ENCODE results near the gene PAX8. TPM values are rescaled to one million over a fixed set of nuclear protein-coding genes. Genes with fewer than 3 reads are reported as not detected.
A peak's percentile ranks its signal among the peaks of the same experiment; 100 is the strongest.

PAX8 gene
- total RNA-seq, 1 donor from 2014 or later: 0.35 TPM

GRCh38 chr2:113274432-113274831, 4.3 kb downstream of the PAX8 start:
- ATAC-seq (ENCODE audit: poor library complexity): no peak
- intact Hi-C loops (cut with DNase I): no loop called here

GRCh38 chr2:113273981-113274380, 4.7 kb downstream of the PAX8 start:
- intact Hi-C loops (cut with DNase I): no loop called here
- ATAC-seq (ENCODE audit: poor library complexity) (no peak), DNase-seq (no peak)

More at GRCh38 chr2:113274432-113274831, 4.3 kb downstream of the PAX8 start:
- no peak for DNase-seq

- ATAC-seq (ENCODE audit: poor library complexity) (no peak), DNase-seq (no peak)
- intact Hi-C loops (cut with DNase I): no loop called here
Observed at GRCh38 chr2:113273027-113273551, 5.6 kb downstream of the PAX8 start.

GRCh38 chr2:113272477-113272876, 6.2 kb downstream of the PAX8 start:
- DNase-seq: no peak
- no peak for ATAC-seq (ENCODE audit: poor library complexity)
- intact Hi-C loops (cut with DNase I): no loop called here

GRCh38 chr2:113268621-113269360, 9.9 kb downstream of the PAX8 start:
- DNase-seq: no peak
- intact Hi-C loops (cut with DNase I): no loop called here
- ATAC-seq (ENCODE audit: poor library complexity): peak; percentile 46

GRCh38 chr2:113266431-113266830, 12.3 kb downstream of the PAX8 start:
- no peak for DNase-seq
- no peak for ATAC-seq (ENCODE audit: poor library complexity)
- intact Hi-C loops (cut with DNase I): no loop called here

GRCh38 chr2:113264713-113265403, 13.9 kb downstream of the PAX8 start:
- intact Hi-C loops (cut with DNase I): no loop called here

GRCh38 chr2:113263546-113263945, 15.2 kb downstream of the PAX8 start:
- DNase-seq (no peak), ATAC-seq (ENCODE audit: poor library complexity) (no peak)
- intact Hi-C loops (cut with DNase I): no loop called here

More at GRCh38 chr2:113264713-113265403, 13.9 kb downstream of the PAX8 start:
- no peak for DNase-seq
- no peak for ATAC-seq (ENCODE audit: poor library complexity)

GRCh38 chr2:113260991-113261390, 17.7 kb downstream of the PAX8 start:
- ATAC-seq (ENCODE audit: poor library complexity): no peak
- intact Hi-C loops (cut with DNase I): no loop called here
- no peak for DNase-seq

- DNase-seq: no peak
- no peak for ATAC-seq (ENCODE audit: poor library complexity)
- intact Hi-C loops (cut with DNase I): no loop called here
Observed at GRCh38 chr2:113258471-113259147, 20.1 kb downstream of the PAX8 start.

GRCh38 chr2:113257516-113258264, 21.0 kb downstream of the PAX8 start:
- DNase-seq (no peak), ATAC-seq (ENCODE audit: poor library complexity) (peak; percentile 72)
- intact Hi-C loops (cut with DNase I): no loop called here

- intact Hi-C loops (cut with DNase I): no loop called here
- DNase-seq (no peak), ATAC-seq (ENCODE audit: poor library complexity) (no peak)
Observed at GRCh38 chr2:113255140-113256070, 23.3 kb downstream of the PAX8 start.

GRCh38 chr2:113253453-113253852, 25.3 kb downstream of the PAX8 start:
- intact Hi-C loops (cut with DNase I): no loop called here
- ATAC-seq (ENCODE audit: poor library complexity) (no peak), DNase-seq (no peak)

- DNase-seq (no peak), ATAC-seq (ENCODE audit: poor library complexity) (peak; percentile 32)
- intact Hi-C loops (cut with DNase I): no loop called here
Observed at GRCh38 chr2:113252047-113252590, 26.6 kb downstream of the PAX8 start.

- ATAC-seq (ENCODE audit: poor library complexity) (no peak), DNase-seq (no peak)
- intact Hi-C loops (cut with DNase I): no loop called here
Observed at GRCh38 chr2:113251118-113251517, 27.6 kb downstream of the PAX8 start.

GRCh38 chr2:113248997-113249770, 29.5 kb downstream of the PAX8 start:
- ATAC-seq (ENCODE audit: poor library complexity): peak; percentile 89
- intact Hi-C loops (cut with DNase I): loop anchor here (5.0 kb wide), 1 partner anchor 123 kb away; no protein-coding TSS in a partner anchor

GRCh38 chr2:113246606-113247005, 32.1 kb downstream of the PAX8 start:
- ATAC-seq (ENCODE audit: poor library complexity) (no peak), DNase-seq (no peak)
- intact Hi-C loops (cut with DNase I): loop anchor here (5.0 kb wide), 1 partner anchor 126 kb away; no protein-coding TSS in a partner anchor

More at GRCh38 chr2:113248997-113249770, 29.5 kb downstream of the PAX8 start:
- DNase-seq: peak; percentile 86

All from Right ventricle myocardium superior (tissue), 1 donor.